HG02970 (cell line): ENCODE data around the gene NRL.

Experiments
- ATAC-seq: cut with Tn5 transposase; IDR thresholded peaks from one replicate; pipeline ENCODE4 v1.9.1; 2021; ENCODE audit warnings: mild to moderate bottlenecking, moderate library complexity, moderate number of reproducible peaks; ENCODE audit not compliant: unreplicated experiment, low FRiP score

NRL gene

GRCh38 chr14:24069411-24069735, 45.4 kb downstream of the NRL start:
- ATAC-seq: no peak

- no peak for ATAC-seq
These were observed 45.9 kb downstream of the NRL start for GRCh38 chr14:24068711-24069410.

GRCh38 chr14:24067133-24068082, 47.3 kb downstream of the NRL start:
- ATAC-seq: no peak

GRCh38 chr14:24066496-24067132, 48.1 kb downstream of the NRL start:
- no peak for ATAC-seq

GRCh38 chr14:24065408-24065807, 49.3 kb downstream of the NRL start:
- ATAC-seq: no peak

GRCh38 chr14:24064856-24065255, 49.9 kb downstream of the NRL start:
- no peak for ATAC-seq

GRCh38 chr14:24064091-24064795, 50.5 kb downstream of the NRL start:
- ATAC-seq: no peak

- no peak for ATAC-seq
These were observed 51.4 kb downstream of the NRL start for GRCh38 chr14:24063263-24063836.

- ATAC-seq: no peak
These were observed 52.4 kb downstream of the NRL start for GRCh38 chr14:24062216-24062980.

- ATAC-seq: no peak
These were observed 53.5 kb downstream of the NRL start for GRCh38 chr14:24060984-24061913.

GRCh38 chr14:24060443-24060842, 54.3 kb downstream of the NRL start:
- ATAC-seq: no peak

GRCh38 chr14:24059841-24060388, 54.8 kb downstream of the NRL start:
- ATAC-seq: no peak

GRCh38 chr14:24058951-24059475, 55.7 kb downstream of the NRL start:
- ATAC-seq: no peak

- ATAC-seq: no peak
These were observed 56.3 kb downstream of the NRL start for GRCh38 chr14:24058260-24058950.

- ATAC-seq: no peak
These were observed 56.9 kb downstream of the NRL start for GRCh38 chr14:24057867-24058259.

GRCh38 chr14:24057271-24057670, 57.5 kb downstream of the NRL start:
- no peak for ATAC-seq

GRCh38 chr14:24056800-24057184, 58.0 kb downstream of the NRL start:
- no peak for ATAC-seq
